Activated CD4-positive, alpha-beta T cell treated with anti-CD3 and anti-CD28 coated beads, Interleukin-2, amount 10 ng/mL, durations not matched to agents 7 days and 5 days (primary cell): Measurements from ENCODE around the gene SPAG17. TPM values are rescaled to one million over a fixed set of nuclear protein-coding genes. Genes with fewer than 3 reads are reported as not detected.

Experiments used
- CTCF ChIA-PET: fragments of 350-600 bp; sonication (Branson Sonifier 250); formaldehyde crosslinking; loops from one replicate; lab custom pipeline; 2021; ENCODE audit warnings: antibody characterized with exemption; lab: Charles Lee
- POLR2A ChIA-PET: fragments of 350-600 bp; sonication (Branson Sonifier 250); formaldehyde crosslinking; loops from one replicate; lab custom pipeline; 2021; ENCODE audit warnings: antibody characterized with exemption; lab: Charles Lee
- DNase-seq: peaks from one replicate; pipeline ENCODE4 v3.0.0-alpha.2; 2020
- H3K27ac Mint-ChIP-seq: one replicate; pipeline ENCODE4 v1.8.0; 2021; ENCODE audit warnings: mild to moderate bottlenecking, moderate library complexity, mixed read lengths
- H3K27me3 Mint-ChIP-seq: one replicate; pipeline ENCODE4 v1.8.0; 2021; ENCODE audit warnings: mixed read lengths
- H3K36me3 Mint-ChIP-seq: one replicate; pipeline ENCODE4 v1.8.0; 2021; ENCODE audit warnings: low read depth, mixed read lengths
- H3K4me1 Mint-ChIP-seq: one replicate; pipeline ENCODE4 v1.8.0; 2021; ENCODE audit warnings: mixed read lengths
- H3K4me3 Mint-ChIP-seq: one replicate; pipeline ENCODE4 v1.8.0; 2021; ENCODE audit warnings: mild to moderate bottlenecking, moderate library complexity, mixed read lengths
- H3K9me3 Mint-ChIP-seq: one replicate; pipeline ENCODE4 v1.8.0; 2021; ENCODE audit warnings: mixed read lengths
- total RNA-seq, 2 experiments: library from RNA; stranded (reverse); gene quantifications; one replicate each; pipeline ENCODE4 v1.2.3, GENCODE V29; 2021

The SPAG17 gene
- total RNA-seq, 2 experiments from 2014 or later = not detected

DNA sequence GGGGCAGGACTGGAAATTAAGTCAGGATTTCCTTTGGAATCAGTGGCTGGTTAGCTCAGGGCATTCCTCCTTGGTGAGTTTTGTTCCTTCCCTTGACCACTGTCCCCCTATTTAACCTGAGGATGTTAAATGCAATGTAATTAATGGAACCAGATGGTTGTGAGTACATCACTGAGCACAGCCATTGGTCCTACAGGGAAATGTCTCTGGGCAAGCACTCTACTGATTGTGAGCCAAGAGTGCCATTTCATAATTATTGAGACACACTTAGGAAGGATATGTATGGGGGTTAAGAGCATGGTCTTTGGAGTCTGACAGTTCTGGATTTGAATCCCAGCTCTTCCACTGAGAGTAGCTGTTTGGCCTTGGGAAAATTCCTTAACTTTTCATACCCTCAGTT lies 74.4 kb downstream of the SPAG17 start:
- ChIA-PET CTCF (interaction anchor here (0.7 kb wide), 1 partner anchor 1821 kb away, joined by 3 read pairs; no protein-coding TSS in a partner anchor), POLR2A (no interaction called here)
- Mint-ChIP-seq H3K4me3 (no peak overlapping the region), H3K36me3 (no peaks in the 10 kb centered on the region), H3K27ac (no peak overlapping the region), H3K9me3 (no peaks in the 10 kb centered on the region), H3K4me1 (no peaks in the 10 kb centered on the region), H3K27me3 (peaks cover 2% of the 10 kb centered on the region)
- DNase-seq = no peak

DNA sequence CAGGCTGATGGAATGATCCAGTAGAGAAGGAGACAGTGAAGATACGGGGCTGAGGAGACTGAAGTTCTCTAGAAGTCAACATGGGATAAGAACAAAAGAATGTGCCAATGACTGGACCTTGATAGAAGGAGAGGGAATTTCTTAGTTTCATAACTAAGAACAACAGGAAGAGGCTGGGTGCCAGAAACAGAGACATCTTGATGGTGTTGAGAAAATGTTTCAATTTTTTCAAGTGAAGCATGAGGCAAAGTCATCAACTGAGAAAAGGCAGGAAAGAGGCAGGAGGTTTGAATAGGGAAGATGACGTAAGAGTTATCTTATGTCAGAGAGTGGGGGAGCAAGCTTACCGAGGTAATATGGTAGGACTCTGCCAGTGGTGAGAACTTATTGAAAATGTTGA lies 80.1 kb downstream of the SPAG17 start:
- DNase-seq = no peak
- Mint-ChIP-seq H3K27me3 (no peaks in the 10 kb centered on the region), H3K4me1 (no peaks in the 10 kb centered on the region), H3K27ac (no peak overlapping the region), H3K4me3 (no peak overlapping the region), H3K9me3 (no peaks in the 10 kb centered on the region), H3K36me3 (no peaks in the 10 kb centered on the region)
- ChIA-PET CTCF (no interaction called here), POLR2A (no interaction called here)

DNA sequence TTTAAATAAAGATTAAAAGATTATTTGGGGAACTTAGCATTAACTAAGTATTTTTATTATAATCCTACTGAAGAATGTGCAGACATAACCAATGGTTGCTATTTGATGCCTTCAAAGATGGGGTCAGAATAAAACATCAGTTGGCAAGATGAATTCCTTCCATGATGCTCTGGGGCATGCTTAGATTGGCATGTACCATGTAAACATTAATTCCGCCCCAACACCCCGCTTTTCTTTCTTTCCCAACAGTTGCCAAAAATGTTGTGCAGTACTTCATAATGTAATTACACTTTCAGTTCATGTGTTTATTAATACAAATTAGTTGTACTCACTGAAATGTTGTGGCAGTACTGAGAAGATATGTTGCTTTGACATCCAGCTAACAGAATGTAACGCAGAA lies 82.6 kb downstream of the SPAG17 start:
- DNase-seq = no peak
- no peak overlapping the region for H3K27ac Mint-ChIP-seq
- ChIA-PET POLR2A (no interaction called here), CTCF (no interaction called here)
- H3K4me3 Mint-ChIP-seq = no peak overlapping the region
- no peaks in the 10 kb centered on the region for H3K9me3 Mint-ChIP-seq
- no peaks in the 10 kb centered on the region for H3K4me1 Mint-ChIP-seq
- H3K36me3 Mint-ChIP-seq = no peaks in the 10 kb centered on the region
- H3K27me3 Mint-ChIP-seq = no peaks in the 10 kb centered on the region

DNA sequence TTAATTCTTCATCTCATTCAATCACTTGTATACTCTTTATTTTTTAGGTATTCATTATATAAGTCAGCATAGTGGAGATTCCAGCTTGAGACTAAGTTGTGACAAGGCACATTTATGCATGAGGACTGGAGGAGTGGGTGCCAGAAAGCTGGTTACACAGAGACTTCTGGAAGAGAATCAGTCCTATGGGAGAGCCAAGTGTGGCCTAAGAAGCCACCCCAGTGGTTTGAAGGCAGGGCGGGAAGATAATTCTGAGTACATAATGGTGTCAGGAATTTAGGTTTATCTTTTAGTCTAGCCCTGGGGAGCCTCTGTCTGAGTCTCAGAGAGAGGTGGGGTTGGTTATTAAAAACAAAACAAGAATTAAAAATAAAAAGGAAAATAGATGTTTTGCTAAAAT lies 83.0 kb downstream of the SPAG17 start:
- Mint-ChIP-seq H3K27ac (no peak overlapping the region), H3K27me3 (no peaks in the 10 kb centered on the region), H3K4me3 (no peak overlapping the region), H3K9me3 (no peaks in the 10 kb centered on the region), H3K4me1 (no peaks in the 10 kb centered on the region), H3K36me3 (no peaks in the 10 kb centered on the region)
- CTCF ChIA-PET = no interaction called here
- POLR2A ChIA-PET = no interaction called here
- DNase-seq = no peak

GRCh38 chr1:118101515-118101844 lies 83.5 kb downstream of the SPAG17 start:
- CTCF ChIA-PET = no interaction called here
- POLR2A ChIA-PET = no interaction called here
- H3K4me1 Mint-ChIP-seq = no peaks in the 10 kb centered on the region
- H3K27me3 Mint-ChIP-seq = no peaks in the 10 kb centered on the region
- no peak for DNase-seq
- H3K36me3 Mint-ChIP-seq = no peaks in the 10 kb centered on the region
- no peaks in the 10 kb centered on the region for H3K9me3 Mint-ChIP-seq
- H3K27ac Mint-ChIP-seq = no peak overlapping the region
- H3K4me3 Mint-ChIP-seq = no peak overlapping the region

- H3K27me3 Mint-ChIP-seq = no peaks in the 10 kb centered on the region
- H3K36me3 Mint-ChIP-seq = no peaks in the 10 kb centered on the region
- no peak for DNase-seq
- no peak overlapping the region for H3K27ac Mint-ChIP-seq
- H3K4me1 Mint-ChIP-seq = no peaks in the 10 kb centered on the region
- no peak overlapping the region for H3K4me3 Mint-ChIP-seq
- no peaks in the 10 kb centered on the region for H3K9me3 Mint-ChIP-seq
- POLR2A ChIA-PET = no interaction called here
- CTCF ChIA-PET = no interaction called here
Measured at GRCh38 chr1:118100686-118101514, 84.1 kb downstream of the SPAG17 start.

DNA sequence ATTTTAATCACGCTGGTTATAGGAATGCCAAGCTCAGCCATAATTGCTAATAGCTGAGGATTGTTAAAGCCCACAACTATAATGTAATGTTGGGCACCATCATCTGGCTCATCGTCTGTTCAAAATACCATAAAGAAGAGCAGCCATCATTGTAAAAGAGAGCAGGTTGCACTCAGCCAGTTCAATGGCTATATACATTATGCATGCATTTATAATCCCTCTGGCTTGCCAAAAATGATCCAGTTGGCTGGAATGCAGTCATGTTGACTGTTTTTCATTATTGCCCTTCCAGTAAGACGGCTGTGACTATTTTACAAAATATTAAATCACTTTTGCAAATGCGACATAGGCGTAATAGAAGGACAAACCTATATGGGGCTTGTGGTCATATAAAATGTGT lies 85.3 kb downstream of the SPAG17 start:
- Mint-ChIP-seq H3K4me3 (no peak overlapping the region), H3K9me3 (no peaks in the 10 kb centered on the region), H3K36me3 (no peaks in the 10 kb centered on the region), H3K27ac (no peak overlapping the region), H3K27me3 (no peaks in the 10 kb centered on the region), H3K4me1 (no peaks in the 10 kb centered on the region)
- ChIA-PET POLR2A (no interaction called here), CTCF (no interaction called here)
- no peak for DNase-seq

DNA sequence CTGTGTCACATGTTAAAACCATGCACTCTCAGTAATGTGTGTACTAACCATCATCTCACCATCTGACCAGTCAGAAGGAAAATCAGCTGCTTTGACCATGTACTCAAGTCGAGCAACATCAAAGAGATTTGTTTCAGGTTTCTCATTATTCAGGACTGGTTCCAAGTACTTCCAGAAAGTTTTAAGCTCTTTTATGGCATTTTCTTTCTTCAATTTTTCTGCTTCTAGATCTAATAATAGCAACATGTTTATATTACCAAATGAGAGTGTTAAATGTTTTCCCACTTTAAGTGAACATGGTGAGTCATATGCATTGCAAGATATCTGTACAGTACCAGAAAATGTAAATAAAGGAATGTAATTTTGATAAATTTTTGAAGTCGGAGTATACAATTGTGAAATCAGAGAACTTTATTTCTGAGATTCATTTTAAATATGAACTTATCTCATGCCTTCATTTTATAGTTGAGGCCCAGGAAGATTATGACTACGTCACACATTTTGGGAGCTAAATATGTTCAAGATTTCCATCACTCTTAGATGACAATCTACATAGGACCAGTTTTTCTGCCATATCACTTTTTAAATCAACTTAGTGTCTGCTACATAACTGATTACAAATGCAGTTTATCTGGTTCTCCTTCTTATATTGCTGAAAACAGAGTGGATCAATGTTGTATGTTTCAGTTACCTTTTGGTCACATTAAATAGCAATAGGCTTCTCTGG lies 87.2 kb downstream of the SPAG17 start:
- no peak overlapping the region for H3K4me3 Mint-ChIP-seq
- no peaks in the 10 kb centered on the region for H3K4me1 Mint-ChIP-seq
- no peaks in the 10 kb centered on the region for H3K27me3 Mint-ChIP-seq
- ChIA-PET POLR2A (no interaction called here), CTCF (no interaction called here)
- DNase-seq = no peak
- H3K36me3 Mint-ChIP-seq = no peaks in the 10 kb centered on the region
- H3K9me3 Mint-ChIP-seq = no peaks in the 10 kb centered on the region
- no peak overlapping the region for H3K27ac Mint-ChIP-seq

GRCh38 chr1:118093017-118093416 lies 92.0 kb downstream of the SPAG17 start:
- CTCF ChIA-PET = interaction anchor here (0.8 kb wide), 1 partner anchor 10 kb away, joined by 3 read pairs; no protein-coding TSS in a partner anchor
- Mint-ChIP-seq H3K27me3 (peaks cover 7% of the 10 kb centered on the region), H3K9me3 (no peaks in the 10 kb centered on the region), H3K27ac (no peak overlapping the region), H3K4me1 (no peaks in the 10 kb centered on the region), H3K36me3 (no peaks in the 10 kb centered on the region), H3K4me3 (no peak overlapping the region)
- DNase-seq = no peak
- POLR2A ChIA-PET = no interaction called here

GRCh38 chr1:118090130-118090529 lies 94.9 kb downstream of the SPAG17 start:
- Mint-ChIP-seq H3K9me3 (no peaks in the 10 kb centered on the region), H3K4me1 (no peaks in the 10 kb centered on the region), H3K27ac (no peak overlapping the region), H3K27me3 (peaks cover 7% of the 10 kb centered on the region), H3K36me3 (no peaks in the 10 kb centered on the region), H3K4me3 (no peak overlapping the region)
- no peak for DNase-seq
- POLR2A ChIA-PET = no interaction called here
- CTCF ChIA-PET = no interaction called here

DNA sequence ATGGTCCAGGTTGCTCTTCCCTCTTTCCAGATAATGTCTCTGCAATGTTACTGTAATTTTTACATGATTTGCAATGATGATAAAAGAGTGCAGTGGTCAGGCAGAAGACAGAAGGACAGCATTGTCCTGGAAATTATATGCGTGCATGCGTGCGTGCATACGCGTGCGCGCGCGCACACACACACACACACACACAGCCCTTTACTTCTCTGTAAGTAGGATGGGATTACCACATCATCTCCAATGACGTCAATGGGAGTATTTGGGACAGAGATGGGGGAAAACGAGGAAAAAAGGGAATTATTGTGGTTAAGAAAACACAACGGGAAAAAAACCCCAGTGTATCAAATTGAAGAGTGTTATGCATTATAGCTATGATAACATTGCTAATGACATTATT lies 99.7 kb downstream of the SPAG17 start:
- no peaks in the 10 kb centered on the region for H3K9me3 Mint-ChIP-seq
- ChIA-PET CTCF (no interaction called here), POLR2A (no interaction called here)

DNA sequence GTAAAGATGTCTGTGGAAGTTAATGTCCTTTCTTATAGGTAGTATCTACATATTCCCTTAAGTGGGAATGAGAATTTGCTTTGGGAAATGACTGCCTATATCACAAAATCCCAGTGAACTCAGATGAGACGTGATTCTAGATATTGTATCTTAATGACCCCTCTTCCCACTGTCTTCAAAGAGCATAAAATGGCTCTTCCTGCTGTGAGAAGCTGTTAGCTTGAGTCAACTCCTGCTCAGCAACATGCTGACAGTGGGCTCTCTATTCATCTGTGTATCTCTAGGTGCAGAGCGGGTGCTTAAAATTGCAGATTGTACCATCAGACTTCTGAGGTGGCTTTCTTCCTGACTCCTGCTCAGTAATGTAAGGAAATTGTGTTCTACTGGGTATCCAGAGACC lies 100.6 kb downstream of the SPAG17 start:
- Mint-ChIP-seq H3K36me3 (no peaks in the 10 kb centered on the region), H3K4me1 (peaks cover 8% of the 10 kb centered on the region), H3K4me3 (no peak overlapping the region), H3K9me3 (no peaks in the 10 kb centered on the region), H3K27ac (no peak overlapping the region), H3K27me3 (peaks cover 10% of the 10 kb centered on the region)
- ChIA-PET POLR2A (no interaction called here), CTCF (interaction anchor here (0.6 kb wide), 1 partner anchor 102 kb away, joined by 3 read pairs; no protein-coding TSS in a partner anchor)
- DNase-seq = no peak

More for the DNA sequence above, 99.7 kb downstream of the SPAG17 start:
- Mint-ChIP-seq H3K4me3 (no peak overlapping the region), H3K4me1 (peaks cover 8% of the 10 kb centered on the region), H3K27me3 (peaks cover 10% of the 10 kb centered on the region), H3K27ac (no peak overlapping the region), H3K36me3 (no peaks in the 10 kb centered on the region)
- no peak for DNase-seq

GRCh38 chr1:118082984-118083383 lies 102.0 kb downstream of the SPAG17 start:
- H3K27me3 Mint-ChIP-seq = peaks cover 10% of the 10 kb centered on the region
- ChIA-PET CTCF (interaction anchor here (0.9 to 1.4 kb wide), 2 partner anchors 10 to 37 kb away, joined by 3 read pairs; no protein-coding TSS in a partner anchor), POLR2A (no interaction called here)
- H3K9me3 Mint-ChIP-seq = no peaks in the 10 kb centered on the region
- H3K4me3 Mint-ChIP-seq = no peak overlapping the region
- no peak for DNase-seq
- no peak overlapping the region for H3K27ac Mint-ChIP-seq
- no peaks in the 10 kb centered on the region for H3K36me3 Mint-ChIP-seq
- peaks cover 8% of the 10 kb centered on the region for H3K4me1 Mint-ChIP-seq
